Adrenal gland (tissue), 5 donors: Measurements from ENCODE around the gene CEP126.

ENCODE experiments used
- POLR2A ChIP-seq, 2 donors: fragments of 450-650 bp; IDR thresholded peaks; one replicate each; pipeline ENCODE4 v1.6.1; 2017; ENCODE audit warnings: antibody characterized with exemption in 2 of 2, mild to moderate bottlenecking in 2 of 2, moderate library complexity in 1 of 2
- TF ChIP-seq, protein P1 (sequence below), 6 experiments: fragments of 450-650 bp in 4 of 6; fragments of 200-600 bp in 2 of 6; sonication (generic) in 1 of 6; IDR thresholded peaks; 1 replicate in 5 of 6; 2 replicates in 1 of 6; pipeline versions ENCODE4 v1.5.1 to v1.8.0; 2016 to 2021; ENCODE audit warnings: antibody characterized with exemption in 6 of 6, mild to moderate bottlenecking in 2 of 6, moderate library complexity in 1 of 6
- donor health status: DM: no; HTN: no; CAD: no.

DNA sequence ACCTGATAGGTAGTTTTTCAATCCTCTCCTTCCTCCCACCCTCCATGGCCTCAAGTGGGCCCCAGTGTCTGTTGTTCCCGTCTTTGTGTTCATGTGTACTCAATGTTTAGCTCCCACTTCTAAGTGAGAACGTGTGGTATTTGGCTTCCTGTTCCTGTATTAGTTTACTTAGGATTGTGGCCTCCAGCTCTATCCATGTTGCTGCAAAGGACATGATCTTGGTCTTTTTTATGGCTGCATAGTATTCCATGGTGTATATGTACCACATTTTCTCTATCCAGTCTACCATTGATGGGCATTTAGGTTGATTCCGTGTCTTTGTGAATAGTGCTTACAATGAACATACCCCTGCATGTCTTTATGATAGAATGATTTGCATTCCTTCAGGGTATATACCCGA lies 78.4 kb downstream of the CEP126 start:
- TF ChIP-seq POLR2A (IDR thresholded peaks at IDR 0.05) = no peak
- TF ChIP-seq, protein P1, sequence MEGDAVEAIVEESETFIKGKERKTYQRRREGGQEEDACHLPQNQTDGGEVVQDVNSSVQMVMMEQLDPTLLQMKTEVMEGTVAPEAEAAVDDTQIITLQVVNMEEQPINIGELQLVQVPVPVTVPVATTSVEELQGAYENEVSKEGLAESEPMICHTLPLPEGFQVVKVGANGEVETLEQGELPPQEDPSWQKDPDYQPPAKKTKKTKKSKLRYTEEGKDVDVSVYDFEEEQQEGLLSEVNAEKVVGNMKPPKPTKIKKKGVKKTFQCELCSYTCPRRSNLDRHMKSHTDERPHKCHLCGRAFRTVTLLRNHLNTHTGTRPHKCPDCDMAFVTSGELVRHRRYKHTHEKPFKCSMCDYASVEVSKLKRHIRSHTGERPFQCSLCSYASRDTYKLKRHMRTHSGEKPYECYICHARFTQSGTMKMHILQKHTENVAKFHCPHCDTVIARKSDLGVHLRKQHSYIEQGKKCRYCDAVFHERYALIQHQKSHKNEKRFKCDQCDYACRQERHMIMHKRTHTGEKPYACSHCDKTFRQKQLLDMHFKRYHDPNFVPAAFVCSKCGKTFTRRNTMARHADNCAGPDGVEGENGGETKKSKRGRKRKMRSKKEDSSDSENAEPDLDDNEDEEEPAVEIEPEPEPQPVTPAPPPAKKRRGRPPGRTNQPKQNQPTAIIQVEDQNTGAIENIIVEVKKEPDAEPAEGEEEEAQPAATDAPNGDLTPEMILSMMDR (IDR thresholded peaks at IDR 0.05) = no peak
